Measurements from ENCODE around the gene NCKAP5. TPM values are rescaled to one million over a fixed set of nuclear protein-coding genes. Genes with fewer than 3 reads are reported as not detected.

NCKAP5 gene
- total RNA-seq, 4 donors from 2014 or later: 0.03 to 0.55 (median 0.33) TPM

DNA sequence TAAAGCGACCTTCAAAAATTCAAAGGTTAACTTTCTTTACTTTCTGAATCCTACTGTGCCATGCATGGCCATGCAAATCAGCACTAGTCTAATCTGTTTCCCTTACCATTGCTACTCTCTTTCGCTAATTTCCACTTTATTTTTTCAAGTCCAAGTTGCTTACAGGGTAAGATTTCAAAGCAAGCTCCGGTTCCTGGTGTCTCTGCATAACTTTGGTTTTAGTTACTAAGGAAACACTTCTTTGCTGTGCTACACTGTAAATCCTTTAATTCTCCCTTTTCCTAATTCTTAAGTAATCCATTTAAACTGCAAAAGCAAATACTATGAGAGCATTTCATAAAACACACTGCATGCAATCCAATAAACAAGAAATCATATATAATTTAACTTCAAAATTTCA lies 514.7 kb downstream of the NCKAP5 start:
- in situ Hi-C loops (cut with MboI; ENCODE audit: low sequenced_read_pairs in 4 of 4): no loop called here
- TF ChIP-seq POLR2A (IDR thresholded peaks at IDR 0.05): no peak
- TF ChIP-seq, protein P1, sequence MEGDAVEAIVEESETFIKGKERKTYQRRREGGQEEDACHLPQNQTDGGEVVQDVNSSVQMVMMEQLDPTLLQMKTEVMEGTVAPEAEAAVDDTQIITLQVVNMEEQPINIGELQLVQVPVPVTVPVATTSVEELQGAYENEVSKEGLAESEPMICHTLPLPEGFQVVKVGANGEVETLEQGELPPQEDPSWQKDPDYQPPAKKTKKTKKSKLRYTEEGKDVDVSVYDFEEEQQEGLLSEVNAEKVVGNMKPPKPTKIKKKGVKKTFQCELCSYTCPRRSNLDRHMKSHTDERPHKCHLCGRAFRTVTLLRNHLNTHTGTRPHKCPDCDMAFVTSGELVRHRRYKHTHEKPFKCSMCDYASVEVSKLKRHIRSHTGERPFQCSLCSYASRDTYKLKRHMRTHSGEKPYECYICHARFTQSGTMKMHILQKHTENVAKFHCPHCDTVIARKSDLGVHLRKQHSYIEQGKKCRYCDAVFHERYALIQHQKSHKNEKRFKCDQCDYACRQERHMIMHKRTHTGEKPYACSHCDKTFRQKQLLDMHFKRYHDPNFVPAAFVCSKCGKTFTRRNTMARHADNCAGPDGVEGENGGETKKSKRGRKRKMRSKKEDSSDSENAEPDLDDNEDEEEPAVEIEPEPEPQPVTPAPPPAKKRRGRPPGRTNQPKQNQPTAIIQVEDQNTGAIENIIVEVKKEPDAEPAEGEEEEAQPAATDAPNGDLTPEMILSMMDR (IDR thresholded peaks at IDR 0.05 in 4 of 5, conservative IDR thresholded peaks at IDR 0.05 in 1 of 5): no peak

GRCh38 chr2:133045787-133046186 lies 522.5 kb downstream of the NCKAP5 start:
- intact Hi-C loops (cut with DNase I; ENCODE audit: low total_unique reads) (no loop called here), in situ Hi-C loops (cut with MboI; ENCODE audit: low sequenced_read_pairs in 4 of 4) (no loop called here)
- TF ChIP-seq, protein P1 (IDR thresholded peaks at IDR 0.05 in 4 of 5, conservative IDR thresholded peaks at IDR 0.05 in 1 of 5): no peak
- no peak for TF ChIP-seq POLR2A (IDR thresholded peaks at IDR 0.05)
- no peaks in the 10 kb centered on the region for H3K4me1 ChIP-seq
- no peak overlapping the region for H3K27ac ChIP-seq
- no peak for ATAC-seq
- no peaks in the 10 kb centered on the region for H3K36me3 ChIP-seq
- DNase-seq: no peak
- no peak overlapping the region for H3K4me3 ChIP-seq
- H3K9me3 ChIP-seq: no peaks in the 10 kb centered on the region
- H3K27me3 ChIP-seq: no peaks in the 10 kb centered on the region

More for the DNA sequence above, 514.7 kb downstream of the NCKAP5 start:
- H3K27me3 ChIP-seq: no peaks in the 10 kb centered on the region
- no peaks in the 10 kb centered on the region for H3K9me3 ChIP-seq
- ATAC-seq (no peak), DNase-seq (no peak)
- H3K27ac ChIP-seq: no peak overlapping the region
- no peaks in the 10 kb centered on the region for H3K36me3 ChIP-seq
- intact Hi-C loops (cut with DNase I; ENCODE audit: low total_unique reads): no loop called here
- no peaks in the 10 kb centered on the region for H3K4me1 ChIP-seq
- no peak overlapping the region for H3K4me3 ChIP-seq

- no peaks in the 10 kb centered on the region for H3K27me3 ChIP-seq
- no peak overlapping the region for H3K4me3 ChIP-seq
- H3K9me3 ChIP-seq: no peaks in the 10 kb centered on the region
- intact Hi-C loops (cut with DNase I; ENCODE audit: low total_unique reads) (no loop called here), in situ Hi-C loops (cut with MboI; ENCODE audit: low sequenced_read_pairs in 4 of 4) (no loop called here)
- ATAC-seq (no peak), DNase-seq (no peak)
- TF ChIP-seq, protein P1 (IDR thresholded peaks at IDR 0.05 in 4 of 5, conservative IDR thresholded peaks at IDR 0.05 in 1 of 5): no peak
- no peak for TF ChIP-seq POLR2A (IDR thresholded peaks at IDR 0.05)
- H3K36me3 ChIP-seq: no peaks in the 10 kb centered on the region
- no peak overlapping the region for H3K27ac ChIP-seq
- H3K4me1 ChIP-seq: no peaks in the 10 kb centered on the region
Observed at GRCh38 chr2:133044556-133044955, 523.7 kb downstream of the NCKAP5 start.

GRCh38 chr2:133040170-133040569 lies 528.1 kb downstream of the NCKAP5 start:
- H3K4me1 ChIP-seq: no peaks in the 10 kb centered on the region
- no peaks in the 10 kb centered on the region for H3K27me3 ChIP-seq
- in situ Hi-C loops (cut with MboI; ENCODE audit: low sequenced_read_pairs in 4 of 4) (no loop called here), intact Hi-C loops (cut with DNase I; ENCODE audit: low total_unique reads) (no loop called here)
- TF ChIP-seq, protein P1 (IDR thresholded peaks at IDR 0.05 in 4 of 5, conservative IDR thresholded peaks at IDR 0.05 in 1 of 5): no peak
- TF ChIP-seq POLR2A (IDR thresholded peaks at IDR 0.05): no peak
- no peaks in the 10 kb centered on the region for H3K9me3 ChIP-seq
- H3K36me3 ChIP-seq: no peaks in the 10 kb centered on the region
- ATAC-seq (no peak), DNase-seq (no peak)
- H3K27ac ChIP-seq: no peak overlapping the region
- H3K4me3 ChIP-seq: no peak overlapping the region

- ATAC-seq (no peak), DNase-seq (no peak)
- H3K4me3 ChIP-seq: no peak overlapping the region
- TF ChIP-seq, protein P1 (IDR thresholded peaks at IDR 0.05 in 4 of 5, conservative IDR thresholded peaks at IDR 0.05 in 1 of 5): no peak
- no peak for TF ChIP-seq POLR2A (IDR thresholded peaks at IDR 0.05)
- in situ Hi-C loops (cut with MboI; ENCODE audit: low sequenced_read_pairs in 4 of 4) (no loop called here), intact Hi-C loops (cut with DNase I; ENCODE audit: low total_unique reads) (no loop called here)
- H3K4me1 ChIP-seq: no peaks in the 10 kb centered on the region
- H3K9me3 ChIP-seq: no peaks in the 10 kb centered on the region
- H3K27me3 ChIP-seq: no peaks in the 10 kb centered on the region
- no peaks in the 10 kb centered on the region for H3K36me3 ChIP-seq
- no peak overlapping the region for H3K27ac ChIP-seq
Observed at GRCh38 chr2:133039531-133039930, 528.7 kb downstream of the NCKAP5 start.
